HCT116 (cell line): Measurements from ENCODE around the gene CTRL. TPM values are rescaled to one million over a fixed set of nuclear protein-coding genes. Genes with fewer than 3 reads are reported as not detected.

ENCODE experiments used
- ATAC-seq: fragments of 200-7000 bp; cut with Tn5 transposase; 2 replicates; pipeline ENCODE4 v1.9.1; 2020; ENCODE audit warnings: mild to moderate bottlenecking, moderate library complexity
- BruUV-seq: library from RNA; stranded (reverse); fragments of 400-500 nt; replicated peaks from 2 replicates; lab custom pipeline; 2021; lab: Mats Ljungman, UMichigan
- CTCF ChIA-PET: fragments of 300-600 bp; sonication (Branson Sonifier 250); formaldehyde crosslinking; loops from one replicate; lab custom pipeline; 2021; ENCODE audit warnings: antibody characterized with exemption; lab: Charles Lee
- POLR2A ChIA-PET: fragments of 300-600, 350-600 bp; sonication (Branson Sonifier 250); formaldehyde crosslinking; loops from one replicate; lab custom pipeline; 2021; ENCODE audit warnings: antibody characterized with exemption; lab: Charles Lee
- RAD21 ChIA-PET, 2 experiments: fragments of 300-600 bp; sonication (Branson Sonifier 250); formaldehyde crosslinking; loops; one replicate each; lab custom pipeline; 2023; ENCODE audit warnings: low total read pairs in 2 of 2; ENCODE audit not compliant: uncharacterized antibody in 2 of 2, unreplicated experiment in 2 of 2, low non-redundant PET in 1 of 2; lab: Charles Lee
- DNase-seq: peaks from one replicate; pipeline ENCODE4 v3.0.0-alpha.2; 2010; ENCODE audit warnings: low read depth, low spot score
- H2AFZ ChIP-seq: fragments of 200-600 bp; shearing (Covaris generic), sonication (generic); 2 replicates; pipeline ENCODE4 v1.6.1; 2017; ENCODE audit warnings: low read depth, mixed run types, mixed read lengths, antibody characterized with exemption, low read length; ENCODE audit not compliant: poor library complexity, severe bottlenecking
- H3K27ac ChIP-seq: 2 replicates; pipeline ENCODE4 v1.5.1; 2012; ENCODE audit warnings: low read depth, low read length
- H3K27me3 ChIP-seq: fragments of 200-600 bp; sonication (generic); 2 replicates; pipeline ENCODE4 v1.6.1; 2016; ENCODE audit warnings: mixed run types, low read length, mixed read lengths; ENCODE audit not compliant: insufficient read depth
- H3K36me3 ChIP-seq, 2 experiments: fragments of 200-500 bp in 1 of 2; fragments of 200-600 bp in 1 of 2; sonication (Bioruptor generic) in 1 of 2; sonication (generic) in 1 of 2; 2 replicates each; pipeline versions ENCODE4 v1.5.1 to v1.6.1; 2014 to 2016; ENCODE audit warnings: low read length in 2 of 2, inconsistent platforms in 1 of 2, mixed read lengths in 1 of 2, mixed run types in 1 of 2; ENCODE audit not compliant: insufficient read depth in 2 of 2, control insufficient read depth in 1 of 2
- H3K4me1 ChIP-seq, 2 experiments: fragments of 200-600 bp in 1 of 2; sonication (generic) in 1 of 2; 2 replicates each; pipeline versions ENCODE4 v1.5.1 to v1.6.1; 2012 to 2017; ENCODE audit warnings: low read length in 2 of 2, inconsistent platforms in 1 of 2, mild to moderate bottlenecking in 1 of 2, mixed read lengths in 1 of 2, mixed run types in 1 of 2, moderate library complexity in 1 of 2; ENCODE audit not compliant: insufficient read depth in 2 of 2, control insufficient read depth in 1 of 2
- H3K4me2 ChIP-seq: fragments of 200-600 bp; sonication (generic); 2 replicates; pipeline ENCODE4 v1.6.1; 2017; ENCODE audit warnings: mixed run types, low read length, mixed read lengths
- H3K4me3 ChIP-seq, 2 experiments: fragments of 200-600 bp in 1 of 2; sonication (generic) in 1 of 2; replicated peaks in 1 of 2; 2 replicates each; pipeline ENCODE4 v1.5.1; 2011 to 2016; ENCODE audit warnings: low read length in 2 of 2, control low read depth in 1 of 2, low read depth in 1 of 2, mild to moderate bottlenecking in 1 of 2, mixed read lengths in 1 of 2, mixed run types in 1 of 2
- H3K79me2 ChIP-seq: fragments of 200-600 bp; sonication (generic); 2 replicates; pipeline ENCODE4 v1.6.1; 2017; ENCODE audit warnings: mild to moderate bottlenecking, mixed run types, low read length, moderate library complexity, mixed read lengths; ENCODE audit not compliant: insufficient read depth
- H3K9ac ChIP-seq: fragments of 200-600 bp; sonication (generic); 2 replicates; pipeline ENCODE4 v1.6.1; 2016; ENCODE audit warnings: low read length, mixed read lengths
- H3K9me2 ChIP-seq: fragments of 200-600 bp; sonication (generic), shearing (Covaris generic); 2 replicates; pipeline ENCODE4 v1.6.1; 2017; ENCODE audit warnings: mixed run types, mild to moderate bottlenecking, moderate library complexity; ENCODE audit not compliant: insufficient read depth
- H3K9me3 ChIP-seq, 2 experiments: fragments of 200-500 bp in 1 of 2; fragments of 200-600 bp in 1 of 2; sonication (Bioruptor generic) in 1 of 2; sonication (generic) in 1 of 2; 2 replicates each; pipeline ENCODE4 v1.6.1; 2014 to 2017; ENCODE audit warnings: low read length in 2 of 2, mixed read lengths in 2 of 2, inconsistent platforms in 1 of 2, low read depth in 1 of 2, mild to moderate bottlenecking in 1 of 2, mixed run types in 1 of 2, moderate library complexity in 1 of 2; ENCODE audit not compliant: control insufficient read depth in 1 of 2, insufficient read depth in 1 of 2
- H4K20me1 ChIP-seq: fragments of 200-600 bp; sonication (generic), shearing (Covaris generic); 2 replicates; pipeline ENCODE4 v1.6.1; 2017; ENCODE audit warnings: mixed run types, mild to moderate bottlenecking, moderate library complexity; ENCODE audit not compliant: insufficient read depth
- CBX3 ChIP-seq: IDR thresholded peaks from 2 replicates; pipeline ENCODE4 v1.6.1; 2012; ENCODE audit warnings: low read depth
- CEBPB ChIP-seq: IDR thresholded peaks from 2 replicates; pipeline ENCODE4 v1.6.1; 2012; ENCODE audit warnings: low read depth
- ELF1 ChIP-seq: IDR thresholded peaks from 2 replicates; pipeline ENCODE4 v1.6.1; 2012; ENCODE audit warnings: low read depth, borderline replicate concordance
- EZH2phosphoT487 ChIP-seq: fragments of 200-600 bp; IDR thresholded peaks from 2 replicates; pipeline ENCODE4 v1.6.1; 2018; ENCODE audit warnings: antibody characterized with exemption, borderline replicate concordance
- FOSL1 ChIP-seq: IDR thresholded peaks from 2 replicates; pipeline ENCODE4 v1.6.1; 2012; ENCODE audit warnings: low read depth
- POLR2A ChIP-seq: IDR thresholded peaks from 2 replicates; pipeline ENCODE4 v1.7.0; 2011; ENCODE audit warnings: borderline replicate concordance; ENCODE audit not compliant: insufficient read depth, insufficient read length; ENCODE audit errors: extremely low read depth
- POLR2AphosphoS5 ChIP-seq: IDR thresholded peaks from 2 replicates; pipeline ENCODE4 v1.6.1; 2011; ENCODE audit warnings: mild to moderate bottlenecking, low read depth, low read length, moderate library complexity
- SP1 ChIP-seq: IDR thresholded peaks from 2 replicates; pipeline ENCODE4 v1.6.1; 2012; ENCODE audit warnings: low read depth
- SRF ChIP-seq: IDR thresholded peaks from 2 replicates; pipeline ENCODE4 v1.6.1; 2012; ENCODE audit warnings: low read depth
- ZFX ChIP-seq: fragments of 450-650 bp; IDR thresholded peaks from 2 replicates; pipeline ENCODE4 v1.6.1; 2017
- ZNF274 ChIP-seq: fragments of 200-500 bp; sonication (Bioruptor generic); IDR thresholded peaks from 2 replicates; pipeline ENCODE4 v1.6.1; 2014; ENCODE audit warnings: mild to moderate bottlenecking, low read depth, low read length, inconsistent platforms
- intact Hi-C: fragments of 100-400 bp; cut with micrococcal nuclease; formaldehyde crosslinking; loops from 2 replicates; pipeline ENCODE4 v1.10.0; 2022
- total RNA-seq: library from RNA; stranded (reverse); gene quantifications from one replicate; pipeline ENCODE4 v1.2.1, GENCODE V29; 2021; ENCODE audit not compliant: unreplicated experiment
- TF ChIP-seq, protein P1 (sequence below), 3 experiments: fragments of 200-600 bp in 1 of 3; sonication (generic) in 1 of 3; IDR thresholded peaks in 2 of 3; conservative IDR thresholded peaks in 1 of 3; 2 replicates each; pipeline ENCODE4 v1.5.1; 2012 to 2017; ENCODE audit warnings: low read depth in 2 of 3, low read length in 2 of 3, antibody characterized with exemption in 1 of 3, borderline replicate concordance in 1 of 3, control low read depth in 1 of 3, mild to moderate bottlenecking in 1 of 3, mixed read lengths in 1 of 3, mixed run types in 1 of 3, moderate library complexity in 1 of 3; ENCODE audit not compliant: insufficient read depth in 1 of 3
- TF ChIP-seq, protein P2 (sequence below): IDR thresholded peaks from 2 replicates; pipeline ENCODE4 v1.6.1; 2011; ENCODE audit warnings: mild to moderate bottlenecking, low read length, moderate library complexity; ENCODE audit not compliant: insufficient replicate concordance; ENCODE audit errors: extremely low read depth

The CTRL gene
- total RNA-seq, 1 experiment from 2014 or later: 3.4 TPM

DNA sequence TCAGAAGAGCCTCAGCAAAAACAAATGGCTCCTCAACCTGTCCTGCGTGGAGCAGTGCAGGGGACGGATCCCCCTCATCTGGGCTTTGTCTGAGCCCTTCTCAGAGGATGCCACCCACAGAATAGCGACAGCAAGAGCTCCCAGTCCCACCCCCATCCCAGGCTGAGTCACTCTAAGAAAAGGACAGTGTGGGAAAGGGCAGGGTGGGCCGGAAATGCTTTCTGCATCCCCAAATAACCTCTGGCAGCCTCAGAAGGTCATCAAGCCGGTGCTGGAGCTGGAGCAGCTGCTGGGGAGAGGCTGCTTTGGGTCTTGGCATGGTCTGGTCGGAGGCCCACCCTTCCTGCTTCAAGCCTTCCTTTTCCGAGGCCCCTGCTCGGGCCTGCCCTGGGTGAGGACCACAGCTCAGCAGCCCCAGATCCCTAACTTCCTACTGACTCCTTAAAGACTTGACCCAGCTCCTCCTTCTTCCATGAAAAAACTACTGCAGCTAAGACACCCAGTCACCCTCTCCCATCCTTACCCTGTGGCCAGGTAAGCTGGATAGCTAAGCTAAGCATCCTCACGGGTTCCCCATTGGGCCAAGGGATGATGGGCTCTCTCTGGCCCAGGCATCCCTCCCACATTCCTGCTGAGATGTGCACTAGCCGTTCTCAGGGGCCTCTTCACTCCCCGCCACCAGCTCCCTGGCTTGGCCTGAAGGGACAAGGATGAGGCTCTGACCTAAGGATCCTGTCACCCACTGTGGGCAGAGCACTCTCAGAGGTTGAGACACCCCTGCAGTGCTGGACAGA lies 28.1 kb upstream of the CTRL start:
- POLR2A ChIA-PET: no interaction called here
- Histone ChIP-seq H3K4me3 (no peak overlapping the region), H3K79me2 (peaks cover 5% of the 10 kb centered on the region; the same call in 1 of the 2 replicates), H3K9ac (no peak overlapping the region), H3K9me2 (no peaks in the 10 kb centered on the region), H4K20me1 (no peaks in the 10 kb centered on the region), H2AFZ (no peak overlapping the region), H3K27ac (no peak overlapping the region), H3K9me3 (no peaks in the 10 kb centered on the region), H3K27me3 (no peaks in the 10 kb centered on the region), H3K4me2 (no peak overlapping the region), H3K36me3 (peaks cover 8 to 10% of the 10 kb centered on the region in 2 experiments; a peak in 2 of 4 replicates), H3K4me1 (no peaks in the 10 kb centered on the region; a peak in 1 of 4 replicates)
- CTCF ChIA-PET: no interaction called here
- DNase-seq (no peak), ATAC-seq (no peak)
- BruUV-seq: no TSS peak
- RAD21 ChIA-PET: no interaction called here
- no peak for TF ChIP-seq POLR2A
- TF ChIP-seq EZH2phosphoT487: no peak
- TF ChIP-seq CBX3: no peak
- TF ChIP-seq, protein P1, sequence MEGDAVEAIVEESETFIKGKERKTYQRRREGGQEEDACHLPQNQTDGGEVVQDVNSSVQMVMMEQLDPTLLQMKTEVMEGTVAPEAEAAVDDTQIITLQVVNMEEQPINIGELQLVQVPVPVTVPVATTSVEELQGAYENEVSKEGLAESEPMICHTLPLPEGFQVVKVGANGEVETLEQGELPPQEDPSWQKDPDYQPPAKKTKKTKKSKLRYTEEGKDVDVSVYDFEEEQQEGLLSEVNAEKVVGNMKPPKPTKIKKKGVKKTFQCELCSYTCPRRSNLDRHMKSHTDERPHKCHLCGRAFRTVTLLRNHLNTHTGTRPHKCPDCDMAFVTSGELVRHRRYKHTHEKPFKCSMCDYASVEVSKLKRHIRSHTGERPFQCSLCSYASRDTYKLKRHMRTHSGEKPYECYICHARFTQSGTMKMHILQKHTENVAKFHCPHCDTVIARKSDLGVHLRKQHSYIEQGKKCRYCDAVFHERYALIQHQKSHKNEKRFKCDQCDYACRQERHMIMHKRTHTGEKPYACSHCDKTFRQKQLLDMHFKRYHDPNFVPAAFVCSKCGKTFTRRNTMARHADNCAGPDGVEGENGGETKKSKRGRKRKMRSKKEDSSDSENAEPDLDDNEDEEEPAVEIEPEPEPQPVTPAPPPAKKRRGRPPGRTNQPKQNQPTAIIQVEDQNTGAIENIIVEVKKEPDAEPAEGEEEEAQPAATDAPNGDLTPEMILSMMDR (IDR thresholded peaks at IDR 0.05 in 2 of 3, conservative IDR thresholded peaks at IDR 0.05 in 1 of 3; ENCODE audit: borderline replicate concordance in 1 of 3, insufficient read depth in 1 of 3, low read depth in 2 of 3, low read length in 2 of 3): no peak
- TF ChIP-seq POLR2AphosphoS5: no peak
- no peak for TF ChIP-seq ZFX
- no peak for TF ChIP-seq ELF1
- TF ChIP-seq, protein P2, sequence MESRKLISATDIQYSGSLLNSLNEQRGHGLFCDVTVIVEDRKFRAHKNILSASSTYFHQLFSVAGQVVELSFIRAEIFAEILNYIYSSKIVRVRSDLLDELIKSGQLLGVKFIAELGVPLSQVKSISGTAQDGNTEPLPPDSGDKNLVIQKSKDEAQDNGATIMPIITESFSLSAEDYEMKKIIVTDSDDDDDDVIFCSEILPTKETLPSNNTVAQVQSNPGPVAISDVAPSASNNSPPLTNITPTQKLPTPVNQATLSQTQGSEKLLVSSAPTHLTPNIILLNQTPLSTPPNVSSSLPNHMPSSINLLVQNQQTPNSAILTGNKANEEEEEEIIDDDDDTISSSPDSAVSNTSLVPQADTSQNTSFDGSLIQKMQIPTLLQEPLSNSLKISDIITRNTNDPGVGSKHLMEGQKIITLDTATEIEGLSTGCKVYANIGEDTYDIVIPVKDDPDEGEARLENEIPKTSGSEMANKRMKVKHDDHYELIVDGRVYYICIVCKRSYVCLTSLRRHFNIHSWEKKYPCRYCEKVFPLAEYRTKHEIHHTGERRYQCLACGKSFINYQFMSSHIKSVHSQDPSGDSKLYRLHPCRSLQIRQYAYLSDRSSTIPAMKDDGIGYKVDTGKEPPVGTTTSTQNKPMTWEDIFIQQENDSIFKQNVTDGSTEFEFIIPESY: no peak
- TF ChIP-seq CEBPB: no peak
- no peak for TF ChIP-seq ZNF274
- no peak for TF ChIP-seq SP1
- no peak for TF ChIP-seq SRF
- no peak for TF ChIP-seq FOSL1
- intact Hi-C loops: no loop called here
